Measurements from ENCODE around the gene CD14. TPM values are rescaled to one million over a fixed set of nuclear protein-coding genes. Genes with fewer than 3 reads are reported as not detected.
"Not testable (repeated sequence)": the region's sequence is repeated elsewhere in the genome, so short reads cannot be mapped to it uniquely, and the experiment has no call there.

CD14 gene
- total RNA-seq, 2 experiments from 2014 or later, result 0.21 to 0.37 TPM

- Mint-ChIP-seq H3K36me3 (ENCODE audit: low read depth) (peaks cover 2% of the 10 kb centered on the region), H3K9me3 (peaks cover 2% of the 10 kb centered on the region), H3K27ac (peak overlapping the region; percentile 57), H3K27me3 (peaks cover 21% of the 10 kb centered on the region), H3K4me1 (peaks cover 30% of the 10 kb centered on the region), H3K4me3 (peak overlapping the region; percentile 76)
- ChIA-PET POLR2A (no interaction called here), CTCF (interaction anchor here (0.6 to 1.4 kb wide), 6 partner anchors 32 to 388 kb away, joined by 3 to 6 read pairs (median 4); no protein-coding TSS in a partner anchor)
- peak; percentile 48 for DNase-seq
These were observed 482 bp downstream of the CD14 start for GRCh38 chr5:140632366-140633020.

- peaks cover 2% of the 10 kb centered on the region for H3K9me3 Mint-ChIP-seq
These were observed 1.1 kb downstream of the CD14 start for GRCh38 chr5:140631831-140632365.

GRCh38 chr5:140631036-140631417 lies 1.9 kb downstream of the CD14 start:
- H3K27me3 Mint-ChIP-seq, result peaks cover 29% of the 10 kb centered on the region
- peaks cover 2% of the 10 kb centered on the region for H3K36me3 Mint-ChIP-seq (ENCODE audit: low read depth)
- peak overlapping the region; percentile 7 for H3K4me3 Mint-ChIP-seq
- H3K27ac Mint-ChIP-seq, result no peak overlapping the region
- DNase-seq, result no peak
- ChIA-PET POLR2A (no interaction called here), CTCF (interaction anchor here (0.5 to 1.4 kb wide), 2 partner anchors 12 to 273 kb away, joined by 4 to 7 read pairs; no protein-coding TSS in a partner anchor)
- H3K4me1 Mint-ChIP-seq, result peaks cover 30% of the 10 kb centered on the region
- peaks cover 2% of the 10 kb centered on the region for H3K9me3 Mint-ChIP-seq

More at GRCh38 chr5:140631831-140632365, 1.1 kb downstream of the CD14 start:
- DNase-seq, result peak; percentile 25
- H3K36me3 Mint-ChIP-seq (ENCODE audit: low read depth), result peaks cover 2% of the 10 kb centered on the region
- H3K27ac Mint-ChIP-seq, result peak overlapping the region; percentile 36
- H3K4me1 Mint-ChIP-seq, result peaks cover 30% of the 10 kb centered on the region
- peaks cover 24% of the 10 kb centered on the region for H3K27me3 Mint-ChIP-seq
- H3K4me3 Mint-ChIP-seq, result peak overlapping the region; percentile 76
- ChIA-PET POLR2A (no interaction called here), CTCF (interaction anchor here (1.0 to 1.4 kb wide), 4 partner anchors 31 to 268 kb away, joined by 3 to 6 read pairs (median 4); no protein-coding TSS in a partner anchor)

GRCh38 chr5:140630292-140631035 lies 2.5 kb downstream of the CD14 start:
- Mint-ChIP-seq H3K9me3 (peaks cover 2% of the 10 kb centered on the region), H3K36me3 (ENCODE audit: low read depth) (peaks cover 2% of the 10 kb centered on the region), H3K4me3 (no peak overlapping the region), H3K4me1 (peaks cover 28% of the 10 kb centered on the region), H3K27ac (no peak overlapping the region), H3K27me3 (peaks cover 29% of the 10 kb centered on the region)
- CTCF ChIA-PET, result interaction anchor here (0.5 to 1.4 kb wide), 4 partner anchors 12 to 571 kb away, joined by 3 to 7 read pairs (median 4); partner anchors contain the start of genes IK and NDUFA2
- DNase-seq, result no peak
- POLR2A ChIA-PET, result no interaction called here

- no peak overlapping the region for H3K27ac Mint-ChIP-seq
- peaks cover 2% of the 10 kb centered on the region for H3K36me3 Mint-ChIP-seq (ENCODE audit: low read depth)
- ChIA-PET POLR2A (no interaction called here), CTCF (interaction anchor here (2.1 kb wide), 1 partner anchor 10 kb away, joined by 8 read pairs; the partner anchor contains the start of gene TMCO6)
- peaks cover 18% of the 10 kb centered on the region for H3K4me1 Mint-ChIP-seq
- H3K9me3 Mint-ChIP-seq, result peaks cover 2% of the 10 kb centered on the region
- no peak for DNase-seq
- H3K4me3 Mint-ChIP-seq, result no peak overlapping the region
- H3K27me3 Mint-ChIP-seq, result peaks cover 29% of the 10 kb centered on the region
These were observed 4.3 kb downstream of the CD14 start for GRCh38 chr5:140628711-140629110.

GRCh38 chr5:140627972-140628371 lies 5.0 kb downstream of the CD14 start:
- Mint-ChIP-seq H3K36me3 (ENCODE audit: low read depth) (peaks cover 2% of the 10 kb centered on the region), H3K4me1 (peaks cover 13% of the 10 kb centered on the region), H3K4me3 (no peak overlapping the region), H3K27me3 (peaks cover 29% of the 10 kb centered on the region), H3K27ac (no peak overlapping the region), H3K9me3 (peaks cover 2% of the 10 kb centered on the region)
- POLR2A ChIA-PET, result no interaction called here
- CTCF ChIA-PET, result interaction anchor here (0.6 to 2.1 kb wide), 4 partner anchors 11 to 292 kb away, joined by 3 to 8 read pairs (median 4); partner anchors contain the start of gene TMCO6
- DNase-seq, result no peak

- DNase-seq; H3K36me3 Mint-ChIP-seq (ENCODE audit: low read depth); H3K4me1 Mint-ChIP-seq; H3K9me3 Mint-ChIP-seq; H3K4me3 Mint-ChIP-seq; H3K27ac Mint-ChIP-seq; POLR2A ChIA-PET: not testable (repeated sequence)
- peaks cover 21% of the 10 kb centered on the region for H3K27me3 Mint-ChIP-seq
- CTCF ChIA-PET, result interaction anchor here (1.5 to 2.7 kb wide), 2 partner anchors 13 to 261 kb away, joined by 3 to 5 read pairs; no protein-coding TSS in a partner anchor
These were observed 8.1 kb downstream of the CD14 start for GRCh38 chr5:140624886-140625285.

GRCh38 chr5:140623061-140623460 lies 9.9 kb downstream of the CD14 start:
- POLR2A ChIA-PET, result not testable (repeated sequence)
- peaks cover 36% of the 10 kb centered on the region for H3K27me3 Mint-ChIP-seq

GRCh38 chr5:140622301-140622700 lies 10.7 kb downstream of the CD14 start:
- peaks cover 35% of the 10 kb centered on the region for H3K27me3 Mint-ChIP-seq
- H3K4me3 Mint-ChIP-seq, result no peak overlapping the region
- no peaks in the 10 kb centered on the region for H3K9me3 Mint-ChIP-seq
- H3K27ac Mint-ChIP-seq, result no peak overlapping the region
- POLR2A ChIA-PET, result no interaction called here
- no peaks in the 10 kb centered on the region for H3K4me1 Mint-ChIP-seq
- H3K36me3 Mint-ChIP-seq (ENCODE audit: low read depth), result no peaks in the 10 kb centered on the region
- CTCF ChIA-PET, result interaction anchor here (0.5 to 2.4 kb wide), 4 partner anchors 12 to 1275 kb away, joined by 3 to 8 read pairs (median 4); partner anchors contain the start of gene EIF4EBP3
- no peak for DNase-seq

More at GRCh38 chr5:140623061-140623460, 9.9 kb downstream of the CD14 start:
- not testable (repeated sequence) for H3K4me1 Mint-ChIP-seq; H3K9me3 Mint-ChIP-seq; DNase-seq; H3K4me3 Mint-ChIP-seq; H3K27ac Mint-ChIP-seq; H3K36me3 Mint-ChIP-seq (ENCODE audit: low read depth)
- CTCF ChIA-PET, result interaction anchor here (0.5 to 2.4 kb wide), 4 partner anchors 12 to 1275 kb away, joined by 3 to 8 read pairs (median 4); partner anchors contain the start of gene EIF4EBP3

GRCh38 chr5:140611020-140611521 lies 21.9 kb downstream of the CD14 start:
- Mint-ChIP-seq H3K27me3 (peaks cover 5% of the 10 kb centered on the region), H3K36me3 (ENCODE audit: low read depth) (no peaks in the 10 kb centered on the region), H3K4me1 (peaks cover 17% of the 10 kb centered on the region), H3K9me3 (no peaks in the 10 kb centered on the region), H3K27ac (no peak overlapping the region), H3K4me3 (no peak overlapping the region)
- ChIA-PET CTCF (no interaction called here), POLR2A (no interaction called here)
- no peak for DNase-seq

- no peaks in the 10 kb centered on the region for H3K36me3 Mint-ChIP-seq (ENCODE audit: low read depth)
- POLR2A ChIA-PET, result interaction anchor here (0.6 kb wide), 1 partner anchor 14 kb away, joined by 4 read pairs; no protein-coding TSS in a partner anchor
- H3K27ac Mint-ChIP-seq, result no peak overlapping the region
- CTCF ChIA-PET, result interaction anchor here (0.6 to 0.9 kb wide), 2 partner anchors 14 to 1652 kb away, joined by 4 read pairs; no protein-coding TSS in a partner anchor
- DNase-seq, result no peak
- peaks cover 17% of the 10 kb centered on the region for H3K4me1 Mint-ChIP-seq
- H3K9me3 Mint-ChIP-seq, result no peaks in the 10 kb centered on the region
- peaks cover 12% of the 10 kb centered on the region for H3K27me3 Mint-ChIP-seq
- no peak overlapping the region for H3K4me3 Mint-ChIP-seq
These were observed 23.8 kb downstream of the CD14 start for GRCh38 chr5:140609126-140609525.

- Mint-ChIP-seq H3K27me3 (peaks cover 12% of the 10 kb centered on the region), H3K27ac (no peak overlapping the region), H3K9me3 (no peaks in the 10 kb centered on the region), H3K4me1 (peaks cover 17% of the 10 kb centered on the region), H3K4me3 (no peak overlapping the region), H3K36me3 (ENCODE audit: low read depth) (no peaks in the 10 kb centered on the region)
- POLR2A ChIA-PET, result no interaction called here
- CTCF ChIA-PET, result interaction anchor here (0.6 kb wide), 1 partner anchor 1651 kb away, joined by 4 read pairs; no protein-coding TSS in a partner anchor
- DNase-seq, result no peak
These were observed 24.3 kb downstream of the CD14 start for GRCh38 chr5:140608722-140609121.
